Body of pancreas (tissue), 4 donors: ENCODE data around the gene MRPS25.
A peak's percentile ranks its signal among the peaks of the same experiment; 100 is the strongest.

Source experiments
- CTCF ChIP-seq, 7 experiments: fragments of 450-650 bp in 4 of 7; fragments of 200-600 bp in 3 of 7; sonication (generic) in 3 of 7; IDR thresholded peaks; one replicate each; pipeline ENCODE4 v1.5.1; 2016 to 2019; ENCODE audit warnings: antibody characterized with exemption in 7 of 7
- POLR2A ChIP-seq, 3 donors: fragments of 450-650 bp; IDR thresholded peaks; one replicate each; pipeline ENCODE4 v1.6.1; 2016; ENCODE audit warnings: antibody characterized with exemption in 3 of 3, mild to moderate bottlenecking in 2 of 3

DNA sequence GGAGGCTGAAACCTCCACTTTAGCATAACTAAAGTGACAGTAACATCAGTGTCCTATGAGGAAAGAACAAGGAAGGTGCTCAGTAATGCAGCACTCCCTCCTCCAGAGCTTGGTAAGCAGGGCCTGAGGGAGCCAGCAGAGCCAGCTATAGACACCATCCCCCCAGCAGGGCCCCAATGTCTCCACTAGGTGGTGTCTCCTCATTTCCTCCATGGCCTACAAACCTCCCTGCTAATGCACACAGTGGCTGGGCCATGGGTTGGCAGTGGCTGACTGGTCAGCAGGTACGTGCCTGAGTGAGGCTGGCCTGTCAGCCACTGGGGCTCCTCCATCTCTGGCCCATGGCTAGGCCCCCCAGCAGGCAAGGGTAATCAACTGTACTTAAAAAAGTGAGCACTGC lies 13.6 kb downstream of the MRPS25 start:
- no peak for TF ChIP-seq POLR2A (IDR thresholded peaks at IDR 0.05)
- TF ChIP-seq CTCF (IDR thresholded peaks at IDR 0.05) = peak; percentile 4 to 47 (median 26)
